SK-N-MC (cell line): ENCODE results near the gene TBC1D22A.

Experiments used
- EZH2 ChIP-seq: fragments of 200-600 bp; sonication (generic); IDR thresholded peaks from one replicate; pipeline ENCODE4 v1.6.1; 2017; ENCODE audit warnings: antibody characterized with exemption
- POLR2AphosphoS5 ChIP-seq: IDR thresholded peaks from 2 replicates; pipeline ENCODE4 v1.6.1; 2012; ENCODE audit warnings: mild to moderate bottlenecking, low read depth, low read length, borderline replicate concordance

DNA sequence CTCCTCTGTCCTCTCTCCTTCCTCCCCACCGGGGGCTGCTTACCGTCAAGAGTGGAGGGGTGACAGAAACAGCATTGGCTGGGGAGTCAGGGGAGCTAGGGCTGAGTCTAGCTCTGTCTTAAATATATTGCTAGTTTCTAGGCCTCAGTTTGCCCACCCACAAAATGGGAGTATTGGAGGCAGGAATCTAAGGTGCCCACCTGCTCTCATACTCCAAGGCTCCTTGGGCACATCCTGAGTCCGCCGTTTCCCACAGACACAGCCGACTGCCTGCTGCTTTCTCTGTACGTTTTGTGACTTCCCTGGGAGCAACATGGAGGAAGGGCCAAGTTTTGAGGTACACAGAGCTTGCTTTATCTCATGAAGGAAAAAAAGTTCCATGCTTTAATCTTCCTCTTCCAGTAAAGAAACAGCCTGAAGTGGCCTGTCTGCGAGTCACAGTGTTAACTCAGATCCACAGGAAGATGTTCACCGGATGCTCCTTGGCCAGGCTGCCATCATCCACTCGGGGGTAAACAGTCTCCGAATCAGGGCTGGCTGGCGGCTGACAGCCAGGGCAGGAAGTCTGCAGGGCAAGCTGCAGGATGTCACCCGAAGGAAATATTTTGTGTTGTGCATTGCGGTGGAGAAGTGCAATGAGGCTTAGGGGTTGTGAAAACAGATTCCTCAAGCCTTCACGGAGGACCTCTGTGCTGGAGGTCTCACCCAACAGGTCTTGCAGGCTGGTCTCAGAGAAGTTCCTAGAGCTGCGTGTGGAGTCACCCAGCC is 13.4 kb upstream of the TBC1D22A start:
- no peak for TF ChIP-seq EZH2
- TF ChIP-seq POLR2AphosphoS5 = no peak
